Stimulated activated CD4-positive, alpha-beta T cell treated with anti-CD3 and anti-CD28 coated beads, Interleukin-2, amount 100 ng/mL, for 48 hours (primary cell): Measurements from ENCODE around the gene CDK5.

Source experiments
- DNase-seq, 2 donors: peaks; one replicate each; pipeline ENCODE4 v3.0.0-alpha.2; 2020

CDK5 gene

GRCh38 chr7:151057506-151057988, at the start of gene CDK5:
Gene CDK5, minus strand, starts transcription at chr7:151057897. Its CDS starts 49 bp downstream, at chr7:151057848.
- DNase-seq, result no peak

- DNase-seq, result no peak
Observed at GRCh38 chr7:151104411-151105235, 46.9 kb upstream of the CDK5 start.

- DNase-seq, result no peak
Observed at GRCh38 chr7:151103973-151104372, 46.3 kb upstream of the CDK5 start.

GRCh38 chr7:151102991-151103390, 45.3 kb upstream of the CDK5 start:
- no peak for DNase-seq

- DNase-seq, result no peak
Observed at GRCh38 chr7:151101621-151102396, 44.1 kb upstream of the CDK5 start.

- DNase-seq, result no peak
Observed at GRCh38 chr7:151100921-151101320, 43.2 kb upstream of the CDK5 start.

- DNase-seq, result no peak
Observed at GRCh38 chr7:151099486-151100211, 42.0 kb upstream of the CDK5 start.

- DNase-seq, result no peak
Observed at GRCh38 chr7:151095828-151096475, 38.3 kb upstream of the CDK5 start.

- no peak for DNase-seq
Observed at GRCh38 chr7:151095123-151095797, 37.6 kb upstream of the CDK5 start.

GRCh38 chr7:151094675-151095074, 37.0 kb upstream of the CDK5 start:
- no peak for DNase-seq

GRCh38 chr7:151093748-151094147, 36.1 kb upstream of the CDK5 start:
- no peak for DNase-seq

GRCh38 chr7:151091988-151092387, 34.3 kb upstream of the CDK5 start:
- DNase-seq, result no peak

GRCh38 chr7:151091431-151091830, 33.7 kb upstream of the CDK5 start:
- no peak for DNase-seq

- no peak for DNase-seq
Observed at GRCh38 chr7:151091003-151091402, 33.3 kb upstream of the CDK5 start.

GRCh38 chr7:151089893-151090730, 32.4 kb upstream of the CDK5 start:
- no peak for DNase-seq

- DNase-seq, result no peak
Observed at GRCh38 chr7:151088856-151089699, 31.4 kb upstream of the CDK5 start.

GRCh38 chr7:151088019-151088855, 30.5 kb upstream of the CDK5 start:
- DNase-seq, result no peak

- peak in 1 of 2 donors; percentile 33 for DNase-seq
Observed at GRCh38 chr7:151087245-151088018, 29.7 kb upstream of the CDK5 start.
